ENCODE measurements around the gene CFAP141. TPM values are rescaled to one million over a fixed set of nuclear protein-coding genes. Genes with fewer than 3 reads are reported as not detected.
"Not testable (repeated sequence)": the region's sequence is repeated elsewhere in the genome, so short reads cannot be mapped to it uniquely, and the experiment has no call there.

CFAP141 gene
- total and polyA plus RNA-seq, 2 donors from 2014 or later = not detected

GRCh38 chr1:154237435-154237834 is 31.3 kb upstream of the CFAP141 start:
- intact Hi-C loops (cut with DNase I) = no loop called here
- H3K4me1 ChIP-seq (ENCODE audit: control insufficient read depth in 2 of 3, insufficient read depth in 2 of 3, low read depth in 1 of 3, low read length in 3 of 3) = no peaks in the 10 kb centered on the region
- no peak overlapping the region for H3K4me3 ChIP-seq (ENCODE audit: low read length in 3 of 3)
- H3K9ac ChIP-seq (ENCODE audit: low read length in 3 of 3) = no peak overlapping the region
- H3K27me3 ChIP-seq (ENCODE audit: control insufficient read depth, insufficient read depth, low read length) = no peaks in the 10 kb centered on the region
- no peaks in the 10 kb centered on the region for H3K9me3 ChIP-seq (ENCODE audit: control insufficient read depth in 2 of 3, insufficient read depth in 1 of 3, low read length in 3 of 3)
- no peak for DNase-seq
- H3K36me3 ChIP-seq (ENCODE audit: control insufficient read depth in 2 of 3, insufficient read depth in 3 of 3, low read length in 3 of 3) = peaks cover 15 to 49% (median 46%) of the 10 kb centered on the region in 3 donors
- H3K27ac ChIP-seq (ENCODE audit: low read depth in 2 of 2, low read length in 2 of 2) = no peak overlapping the region
- no peak for FAIRE-seq
- no peak for TF ChIP-seq CTCF (IDR thresholded peaks at IDR 0.05; ENCODE audit: borderline replicate concordance, extremely low read depth, insufficient read depth)

- Histone ChIP-seq H3K27me3 (ENCODE audit: control insufficient read depth, insufficient read depth, low read length) (no peaks in the 10 kb centered on the region), H3K9me3 (ENCODE audit: control insufficient read depth in 2 of 3, insufficient read depth in 1 of 3, low read length in 3 of 3) (no peaks in the 10 kb centered on the region), H3K36me3 (ENCODE audit: control insufficient read depth in 2 of 3, insufficient read depth in 3 of 3, low read length in 3 of 3) (peaks cover 15 to 46% (median 40%) of the 10 kb centered on the region in 3 donors), H3K27ac (ENCODE audit: low read depth in 2 of 2, low read length in 2 of 2) (no peak overlapping the region), H3K9ac (ENCODE audit: low read length in 3 of 3) (no peak overlapping the region), H3K4me3 (ENCODE audit: low read length in 3 of 3) (no peak overlapping the region), H3K4me1 (ENCODE audit: control insufficient read depth in 2 of 3, insufficient read depth in 2 of 3, low read depth in 1 of 3, low read length in 3 of 3) (no peaks in the 10 kb centered on the region)
- no peak for FAIRE-seq
- intact Hi-C loops (cut with DNase I) = no loop called here
- DNase-seq = no peak
- no peak for TF ChIP-seq CTCF (IDR thresholded peaks at IDR 0.05; ENCODE audit: borderline replicate concordance, extremely low read depth, insufficient read depth)
Measured at GRCh38 chr1:154236855-154237254, 30.7 kb upstream of the CFAP141 start.

- peaks cover 23 to 53% (median 48%) of the 10 kb centered on the region in 3 donors for H3K36me3 ChIP-seq (ENCODE audit: control insufficient read depth in 2 of 3, insufficient read depth in 3 of 3, low read length in 3 of 3)
- H3K4me3 ChIP-seq (ENCODE audit: low read length in 3 of 3); H3K27ac ChIP-seq (ENCODE audit: low read depth in 2 of 2, low read length in 2 of 2); FAIRE-seq; DNase-seq; H3K4me1 ChIP-seq (ENCODE audit: control insufficient read depth in 2 of 3, insufficient read depth in 2 of 3, low read depth in 1 of 3, low read length in 3 of 3); H3K27me3 ChIP-seq (ENCODE audit: control insufficient read depth, insufficient read depth, low read length); intact Hi-C loops (cut with DNase I); H3K9ac ChIP-seq (ENCODE audit: low read length in 3 of 3); H3K9me3 ChIP-seq (ENCODE audit: control insufficient read depth in 2 of 3, insufficient read depth in 1 of 3, low read length in 3 of 3): not testable (repeated sequence)
Measured at GRCh38 chr1:154233127-154233526, 27.0 kb upstream of the CFAP141 start.

GRCh38 chr1:154231112-154231511 is 25.0 kb upstream of the CFAP141 start:
- H3K9ac ChIP-seq (ENCODE audit: low read length in 3 of 3); FAIRE-seq; H3K9me3 ChIP-seq (ENCODE audit: control insufficient read depth in 2 of 3, insufficient read depth in 1 of 3, low read length in 3 of 3); H3K4me3 ChIP-seq (ENCODE audit: low read length in 3 of 3); H3K27ac ChIP-seq (ENCODE audit: low read depth in 2 of 2, low read length in 2 of 2); DNase-seq; H3K27me3 ChIP-seq (ENCODE audit: control insufficient read depth, insufficient read depth, low read length); intact Hi-C loops (cut with DNase I); H3K4me1 ChIP-seq (ENCODE audit: control insufficient read depth in 2 of 3, insufficient read depth in 2 of 3, low read depth in 1 of 3, low read length in 3 of 3): not testable (repeated sequence)
- H3K36me3 ChIP-seq (ENCODE audit: control insufficient read depth in 2 of 3, insufficient read depth in 3 of 3, low read length in 3 of 3) = peaks cover 22 to 61% (median 36%) of the 10 kb centered on the region in 3 donors

All from kidney (tissue), 14 donors.